ACC112 (cell line): ENCODE data around the gene HID1.

Experiments used
- H2AFZ ChIP-seq: fragments of 200-600 bp; sonication (generic); one replicate; pipeline ENCODE4 v1.6.0; 2017; ENCODE audit warnings: antibody characterized with exemption, low read length; ENCODE audit not compliant: unreplicated experiment
- H3K27ac ChIP-seq: fragments of 200-600 bp; sonication (generic); 2 replicates; pipeline ENCODE4 v1.5.1; 2014; ENCODE audit warnings: low read depth, mild to moderate bottlenecking, antibody characterized with exemption, low read length, moderate library complexity
- H3K27me3 ChIP-seq: fragments of 200-600 bp; sonication (generic); 2 replicates; pipeline ENCODE4 v1.6.1; 2014; ENCODE audit warnings: mild to moderate bottlenecking, antibody characterized with exemption, low read length, moderate library complexity, mixed read lengths; ENCODE audit not compliant: insufficient read depth
- H3K36me3 ChIP-seq: fragments of 200-600 bp; sonication (generic); 2 replicates; pipeline ENCODE4 v1.6.1; 2016; ENCODE audit warnings: mild to moderate bottlenecking, antibody characterized with exemption, low read length, moderate library complexity, mixed read lengths; ENCODE audit not compliant: insufficient read depth
- H3K4me1 ChIP-seq: fragments of 200-600 bp; sonication (generic); one replicate; pipeline ENCODE4 v1.6.1; 2016; ENCODE audit warnings: low read length, mixed read lengths; ENCODE audit not compliant: insufficient read depth, unreplicated experiment, control insufficient read depth
- H3K4me3 ChIP-seq: fragments of 200-600 bp; sonication (generic); 2 replicates; pipeline ENCODE4 v1.5.1; 2014; ENCODE audit warnings: mild to moderate bottlenecking, low read depth, low read length
- H3K79me2 ChIP-seq: fragments of 200-600 bp; sonication (generic); one replicate; pipeline ENCODE4 v1.6.0; 2016; ENCODE audit warnings: low read length; ENCODE audit not compliant: control insufficient read depth, unreplicated experiment, insufficient read depth

Gene HID1

GRCh38 chr17:74954665-74955421 lies 17.7 kb downstream of the HID1 start:
- Histone ChIP-seq H3K27ac (no peak overlapping the region), H3K36me3 (no peaks in the 10 kb centered on the region), H3K27me3 (peaks cover 21% of the 10 kb centered on the region), H3K4me3 (no peak overlapping the region), H3K79me2 (no peaks in the 10 kb centered on the region), H2AFZ (no peak overlapping the region), H3K4me1 (no peaks in the 10 kb centered on the region)

GRCh38 chr17:74954115-74954514 lies 18.4 kb downstream of the HID1 start:
- Histone ChIP-seq H3K79me2 (no peaks in the 10 kb centered on the region), H3K27me3 (peaks cover 25% of the 10 kb centered on the region), H3K27ac (no peak overlapping the region), H2AFZ (no peak overlapping the region), H3K4me1 (no peaks in the 10 kb centered on the region), H3K36me3 (no peaks in the 10 kb centered on the region), H3K4me3 (no peak overlapping the region)

- H3K4me1 ChIP-seq, result no peaks in the 10 kb centered on the region
- H2AFZ ChIP-seq, result no peak overlapping the region
- H3K4me3 ChIP-seq, result no peak overlapping the region
- no peaks in the 10 kb centered on the region for H3K79me2 ChIP-seq
- H3K36me3 ChIP-seq, result no peaks in the 10 kb centered on the region
- no peak overlapping the region for H3K27ac ChIP-seq
- peaks cover 25% of the 10 kb centered on the region for H3K27me3 ChIP-seq
Observed at GRCh38 chr17:74953134-74953687, 19.3 kb downstream of the HID1 start.

- Histone ChIP-seq H2AFZ (no peak overlapping the region), H3K4me1 (no peaks in the 10 kb centered on the region), H3K79me2 (no peaks in the 10 kb centered on the region), H3K27ac (no peak overlapping the region), H3K36me3 (no peaks in the 10 kb centered on the region), H3K4me3 (no peak overlapping the region), H3K27me3 (peaks cover 29% of the 10 kb centered on the region)
Observed at GRCh38 chr17:74952431-74953133, 20.0 kb downstream of the HID1 start.

- no peaks in the 10 kb centered on the region for H3K36me3 ChIP-seq
- no peak overlapping the region for H3K4me3 ChIP-seq
- H2AFZ ChIP-seq, result no peak overlapping the region
- no peaks in the 10 kb centered on the region for H3K79me2 ChIP-seq
- peaks cover 36% of the 10 kb centered on the region for H3K27me3 ChIP-seq
- H3K27ac ChIP-seq, result no peak overlapping the region
- H3K4me1 ChIP-seq, result no peaks in the 10 kb centered on the region
Observed at GRCh38 chr17:74951680-74952421, 20.7 kb downstream of the HID1 start.

GRCh38 chr17:74951065-74951464 lies 21.5 kb downstream of the HID1 start:
- peaks cover 41% of the 10 kb centered on the region for H3K27me3 ChIP-seq
- no peaks in the 10 kb centered on the region for H3K36me3 ChIP-seq
- H3K27ac ChIP-seq, result no peak overlapping the region

GRCh38 chr17:74950207-74950606 lies 22.4 kb downstream of the HID1 start:
- Histone ChIP-seq H3K4me1 (no peaks in the 10 kb centered on the region), H3K27me3 (peaks cover 47% of the 10 kb centered on the region), H3K27ac (no peak overlapping the region)

More at GRCh38 chr17:74951065-74951464, 21.5 kb downstream of the HID1 start:
- no peak overlapping the region for H3K4me3 ChIP-seq
- no peak overlapping the region for H2AFZ ChIP-seq
- no peaks in the 10 kb centered on the region for H3K79me2 ChIP-seq
- no peaks in the 10 kb centered on the region for H3K4me1 ChIP-seq

GRCh38 chr17:74949455-74950115 lies 23.0 kb downstream of the HID1 start:
- Histone ChIP-seq H2AFZ (no peak overlapping the region), H3K4me1 (no peaks in the 10 kb centered on the region), H3K79me2 (no peaks in the 10 kb centered on the region), H3K4me3 (no peak overlapping the region), H3K27ac (no peak overlapping the region), H3K36me3 (no peaks in the 10 kb centered on the region), H3K27me3 (peaks cover 50% of the 10 kb centered on the region)

More at GRCh38 chr17:74950207-74950606, 22.4 kb downstream of the HID1 start:
- no peaks in the 10 kb centered on the region for H3K36me3 ChIP-seq
- H3K4me3 ChIP-seq, result no peak overlapping the region
- no peak overlapping the region for H2AFZ ChIP-seq
- no peaks in the 10 kb centered on the region for H3K79me2 ChIP-seq

GRCh38 chr17:74947041-74947754 lies 25.4 kb downstream of the HID1 start:
- H3K36me3 ChIP-seq, result no peaks in the 10 kb centered on the region
- H2AFZ ChIP-seq, result no peak overlapping the region
- H3K27me3 ChIP-seq, result peaks cover 67% of the 10 kb centered on the region
- H3K4me1 ChIP-seq, result no peaks in the 10 kb centered on the region
- H3K79me2 ChIP-seq, result no peaks in the 10 kb centered on the region
- H3K4me3 ChIP-seq, result no peak overlapping the region
- H3K27ac ChIP-seq, result no peak overlapping the region
